Measurements from ENCODE around the gene XRCC6.

Gene XRCC6

GRCh38 chr22:41713004-41713403 is 91.9 kb downstream of the XRCC6 start:
- H3K4me3 ChIP-seq (ENCODE audit: low read depth, low read length), result no peak overlapping the region
- no peak for TF ChIP-seq CTCF (IDR thresholded peaks at IDR 0.05; ENCODE audit: insufficient read depth, low read depth, low read length, missing control alignments)
- DNase-seq (ENCODE audit: low read depth), result no peak

All from GM12865 (cell line).